B cell (primary cell): ENCODE results near the gene GCSAML. TPM values are rescaled to one million over a fixed set of nuclear protein-coding genes. Genes with fewer than 3 reads are reported as not detected.
A peak's percentile ranks its signal among the peaks of the same experiment; 100 is the strongest.

Source experiments
- ATAC-seq: fragments of 200-7000 bp; cut with Tn5 transposase; one replicate; pipeline ENCODE4 v1.10.0; 2021; ENCODE audit warnings: low read depth, mild to moderate bottlenecking, moderate number of reproducible peaks, moderate library complexity
- CTCF ChIA-PET: fragments of 350-600 bp; sonication (Branson Sonifier 250); formaldehyde crosslinking; loops from one replicate; lab custom pipeline; 2021; ENCODE audit warnings: antibody characterized with exemption, inconsistent platforms; lab: Charles Lee
- POLR2A ChIA-PET: fragments of 350-600 bp; sonication (Branson Sonifier 250); formaldehyde crosslinking; loops from one replicate; lab custom pipeline; 2021; ENCODE audit warnings: antibody characterized with exemption; lab: Charles Lee
- DNase-seq: peaks from one replicate; pipeline ENCODE4 v3.0.0; 2013
- H2AFZ ChIP-seq: 2 replicates; pipeline ENCODE4 v1.6.1; 2012; ENCODE audit warnings: mild to moderate bottlenecking, low read depth, low read length; ENCODE audit not compliant: insufficient read depth, poor library complexity, severe bottlenecking
- H3K27ac ChIP-seq, 2 donors: 1 replicate in 1 of 2; 2 replicates in 1 of 2; pipeline ENCODE4 v1.5.1; 2012 to 2013; ENCODE audit warnings: low read length in 2 of 2, mild to moderate bottlenecking in 2 of 2, moderate library complexity in 1 of 2
- H3K27me3 ChIP-seq, 4 experiments: fragments of 200-600 bp in 1 of 4; sonication (generic) in 1 of 4; replicated peaks in 1 of 4; 1 replicate in 2 of 4; 2 replicates in 2 of 4; pipeline versions ENCODE4 v1.6.1 to v1.7.0; 2013 to 2016; ENCODE audit warnings: low read length in 3 of 4, mild to moderate bottlenecking in 2 of 4, mixed read lengths in 1 of 4, moderate library complexity in 1 of 4; ENCODE audit not compliant: insufficient read depth in 4 of 4, control insufficient read depth in 3 of 4; ENCODE audit errors: control extremely low read depth in 1 of 4
- H3K36me3 ChIP-seq, 2 experiments: replicated peaks in 1 of 2; 1 replicate in 1 of 2; 2 replicates in 1 of 2; pipeline versions ENCODE4 v1.6.1 to v1.7.1; 2013; ENCODE audit warnings: low read length in 1 of 2; ENCODE audit not compliant: insufficient read depth in 2 of 2, control insufficient read depth in 1 of 2; ENCODE audit errors: control extremely low read depth in 1 of 2, extremely low read depth in 1 of 2
- H3K4me1 ChIP-seq, 2 donors: fragments of 200-600 bp in 1 of 2; sonication (generic) in 1 of 2; 1 replicate in 1 of 2; 2 replicates in 1 of 2; pipeline versions ENCODE4 v1.5.1 to v1.6.1; 2013 to 2017; ENCODE audit warnings: low read length in 2 of 2; ENCODE audit not compliant: control insufficient read depth in 2 of 2, insufficient read depth in 2 of 2
- H3K4me2 ChIP-seq: replicated peaks from 2 replicates; pipeline ENCODE3; 2012; ENCODE audit warnings: mild to moderate bottlenecking, low read depth, low read length; ENCODE audit not compliant: poor library complexity, severe bottlenecking
- H3K4me3 ChIP-seq, 5 experiments: fragments of 200-600 bp in 1 of 5; sonication (generic) in 1 of 5; 1 replicate in 3 of 5; 2 replicates in 2 of 5; pipeline versions ENCODE4 v1.5.1 to v1.7.0; 2011 to 2016; ENCODE audit warnings: low read length in 4 of 5, mild to moderate bottlenecking in 4 of 5, low read depth in 2 of 5, control low read depth in 1 of 5, moderate library complexity in 1 of 5; ENCODE audit not compliant: insufficient read depth in 1 of 5; ENCODE audit errors: control extremely low read depth in 1 of 5, extremely low read depth in 1 of 5
- H3K79me2 ChIP-seq: fragments of 200-600 bp; sonication (generic); one replicate; pipeline ENCODE4 v1.6.0; 2016; ENCODE audit warnings: low read length; ENCODE audit not compliant: control insufficient read depth, insufficient read depth
- H3K9ac ChIP-seq: fragments of 200-600 bp; sonication (generic); 2 replicates; pipeline ENCODE4 v1.6.1; 2017; ENCODE audit warnings: mild to moderate bottlenecking, low read length, moderate library complexity
- H3K9me3 ChIP-seq, 3 donors: one replicate each; pipeline versions ENCODE4 v1.6.1 to v1.7.1; 2013; ENCODE audit warnings: low read length in 2 of 3; ENCODE audit not compliant: control insufficient read depth in 2 of 3, insufficient read depth in 1 of 3; ENCODE audit errors: control extremely low read depth in 1 of 3
- H4K20me1 ChIP-seq: 2 replicates; pipeline ENCODE4 v1.6.0; 2012; ENCODE audit warnings: mild to moderate bottlenecking, low read length; ENCODE audit not compliant: insufficient read depth, control insufficient read depth, poor library complexity, severe bottlenecking
- H3K27ac Mint-ChIP-seq: one replicate; pipeline ENCODE4 v1.8.0; 2021; ENCODE audit warnings: mixed read lengths
- H3K27me3 Mint-ChIP-seq: one replicate; pipeline ENCODE4 v1.8.0; 2021; ENCODE audit warnings: mixed read lengths
- H3K4me1 Mint-ChIP-seq: one replicate; pipeline ENCODE4 v1.8.0; 2021; ENCODE audit warnings: mixed read lengths
- H3K4me3 Mint-ChIP-seq: one replicate; pipeline ENCODE4 v1.8.0; 2021; ENCODE audit warnings: mixed read lengths
- H3K9me3 Mint-ChIP-seq: one replicate; pipeline ENCODE4 v1.8.0; 2022; ENCODE audit warnings: mixed read lengths; ENCODE audit not compliant: insufficient read depth
- CTCF ChIP-seq: fragments of 200-600 bp; IDR thresholded peaks from one replicate; pipeline ENCODE4 v1.8.0; 2022; ENCODE audit warnings: antibody characterized with exemption, mild to moderate bottlenecking
- EZH2 ChIP-seq: IDR thresholded peaks from 2 replicates; pipeline ENCODE4 v1.6.1; 2012; ENCODE audit warnings: borderline replicate concordance, low read depth, mild to moderate bottlenecking, moderate library complexity, low read length; ENCODE audit not compliant: insufficient read depth, poor library complexity, severe bottlenecking
- WGBS: methylation state at CpG from one replicate; pipeline ENCODE4 v1.1.5; 2013; ENCODE audit warnings: missing lambda C conversion rate; ENCODE audit not compliant: insufficient coverage; 5-methylcytosine and 5-hydroxymethylcytosine counted together
- intact Hi-C: fragments of 100-400 bp; cut with micrococcal nuclease; formaldehyde crosslinking; loops from one replicate; pipeline ENCODE4 v1.10.0; 2022
- polyA plus RNA-seq: library from polyadenylated mRNA; depleted of rRNA; stranded (reverse); fragments of >200 nt; gene quantifications from 2 replicates; pipeline ENCODE4 v1.2.3, GENCODE V29; 2012
- total RNA-seq, 2 donors: library from RNA; stranded (reverse); fragments of 120-200 nt in 1 of 2; gene quantifications; 1 replicate in 1 of 2; 2 replicates in 1 of 2; pipeline versions ENCODE4 v1.2.3 to v1.2.4, GENCODE V29; 2013 to 2022

Gene GCSAML
- total and polyA plus RNA-seq, 2 donors (not counting 1 experiment from before 2014, with no cell fraction given) = not detected

DNA sequence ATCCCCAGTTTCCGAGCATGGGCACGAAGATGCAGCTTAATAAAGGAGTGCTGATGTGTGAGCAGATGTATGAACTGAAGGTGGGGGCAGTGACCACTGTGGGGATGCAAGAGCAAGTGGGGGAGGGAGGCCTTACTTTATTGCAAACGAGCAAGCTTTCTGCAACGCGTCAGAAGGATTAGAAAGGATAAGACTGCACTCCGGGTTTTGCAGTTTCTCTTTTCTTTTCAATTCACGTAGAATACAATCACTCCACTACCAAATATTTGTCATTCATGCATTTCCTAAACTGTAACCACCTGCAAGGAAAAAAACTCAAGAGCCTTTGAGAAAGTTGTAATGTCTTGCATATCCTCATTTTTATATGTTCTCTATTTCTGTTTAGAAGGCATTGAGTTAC, 8.4 kb upstream of the GCSAML start:
- ATAC-seq = no peak
- Mint-ChIP-seq H3K4me1 (peaks cover 4% of the 10 kb centered on the region), H3K4me3 (no peak overlapping the region), H3K27me3 (peaks cover 24% of the 10 kb centered on the region), H3K27ac (no peak overlapping the region), H3K9me3 (peaks cover 2% of the 10 kb centered on the region)
- WGBS = 23% methylated on average over 2 of the region's 7 CpGs
- no peaks in the 10 kb centered on the region for H4K20me1 ChIP-seq
- peak overlapping the region; percentile 17 for H2AFZ ChIP-seq
- H3K4me2 ChIP-seq = no peak overlapping the region
- TF ChIP-seq EZH2 (no peak), CTCF (no peak)
- H3K9me3 ChIP-seq = no peaks in the 10 kb centered on the region
- H3K79me2 ChIP-seq = no peaks in the 10 kb centered on the region
- H3K27ac ChIP-seq = no peak overlapping the region
- no peak for DNase-seq
- ChIA-PET POLR2A (no interaction called here), CTCF (no interaction called here)
- H3K4me3 ChIP-seq = no peak overlapping the region
- H3K4me1 ChIP-seq = peaks cover 2 to 3% of the 10 kb centered on the region in 2 donors
- intact Hi-C loops = no loop called here
- peaks cover 0 to 5% (median 0%) of the 10 kb centered on the region in 4 experiments for H3K27me3 ChIP-seq
- no peak overlapping the region for H3K9ac ChIP-seq
- H3K36me3 ChIP-seq = no peaks in the 10 kb centered on the region

DNA sequence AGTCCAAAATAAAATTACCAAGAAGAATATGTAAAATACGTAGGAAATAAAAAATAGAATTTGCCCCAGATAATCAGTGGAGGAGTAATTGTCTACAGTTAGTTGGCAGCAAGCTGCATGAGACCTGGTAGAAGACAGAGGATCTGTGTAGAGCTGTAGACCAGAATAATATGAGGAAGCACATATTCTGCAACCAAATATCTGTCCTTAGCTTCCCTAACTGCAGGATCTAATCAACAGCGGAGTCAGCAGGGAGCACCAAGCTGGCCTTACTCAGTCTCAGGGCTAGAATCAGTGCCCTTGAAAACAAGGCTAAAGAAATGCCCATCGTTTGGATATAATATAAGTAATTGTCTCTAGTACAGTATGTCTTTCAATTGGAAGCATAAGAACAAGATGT, 6.1 kb upstream of the GCSAML start:
- WGBS = 20% methylated on average over 1 of the region's 3 CpGs
- CTCF ChIA-PET = interaction anchor here (0.6 kb wide), 1 partner anchor 174 kb away, joined by 3 read pairs; no protein-coding TSS in a partner anchor
- TF ChIP-seq EZH2 (no peak), CTCF (no peak)
- H3K4me1 ChIP-seq = peaks cover 2 to 3% of the 10 kb centered on the region in 2 donors
- Mint-ChIP-seq H3K27ac (no peak overlapping the region), H3K4me1 (peaks cover 4% of the 10 kb centered on the region), H3K27me3 (peaks cover 27% of the 10 kb centered on the region), H3K9me3 (peaks cover 2% of the 10 kb centered on the region), H3K4me3 (no peak overlapping the region)
- H3K27ac ChIP-seq = no peak overlapping the region
- ATAC-seq = no peak
- H4K20me1 ChIP-seq = no peaks in the 10 kb centered on the region
- no peak overlapping the region for H3K4me3 ChIP-seq
- H2AFZ ChIP-seq = no peak overlapping the region
- intact Hi-C loops = no loop called here
- H3K27me3 ChIP-seq = peaks cover 0 to 5% (median 0%) of the 10 kb centered on the region in 4 experiments
- H3K9me3 ChIP-seq = no peaks in the 10 kb centered on the region
- POLR2A ChIA-PET = no interaction called here
- no peak for DNase-seq
- no peaks in the 10 kb centered on the region for H3K36me3 ChIP-seq
- H3K9ac ChIP-seq = no peak overlapping the region
- H3K4me2 ChIP-seq = no peak overlapping the region
- H3K79me2 ChIP-seq = no peaks in the 10 kb centered on the region
